ENCODE data around the gene HDAC1.

DNA sequence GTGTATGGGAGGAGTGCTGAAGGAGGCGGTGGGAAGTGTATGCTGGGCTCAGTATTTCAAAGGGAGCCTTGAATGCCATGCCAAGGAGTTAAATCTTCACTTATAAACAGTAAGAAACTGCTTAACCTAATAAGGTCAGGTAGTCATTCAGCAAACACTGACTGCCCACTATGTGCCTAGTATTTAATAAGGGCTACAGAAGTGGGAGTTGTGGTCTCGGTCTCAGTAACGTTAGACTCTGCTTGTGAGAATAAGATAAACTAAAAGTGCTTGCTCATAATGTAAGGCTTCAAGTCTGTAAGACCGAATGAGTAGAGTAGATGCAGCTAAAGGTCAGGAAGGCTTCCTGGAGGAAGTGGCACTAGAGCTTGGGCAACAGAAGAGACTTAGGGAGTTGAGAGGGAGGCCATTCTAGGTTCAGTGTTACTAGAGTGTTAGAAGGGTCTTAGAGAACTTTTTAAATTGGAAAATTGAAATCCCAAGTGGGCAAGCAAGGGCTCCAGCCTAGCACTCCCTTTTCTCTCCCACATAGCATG is 38.1 kb downstream of the HDAC1 start:
- TF ChIP-seq CTCF (IDR thresholded peaks at IDR 0.05) (no peak), POLR2A (IDR thresholded peaks at IDR 0.05) (no peak)
